ENCODE measurements around the gene SMARCD3. TPM values are rescaled to one million over a fixed set of nuclear protein-coding genes. Genes with fewer than 3 reads are reported as not detected.

Gene SMARCD3
- total and polyA plus RNA-seq, 2 of the 8 experiments (the other 6 are each of a cell fraction or from before 2014, with no cell fraction given) = 3.0 to 5.6 TPM

- H2BK20ac ChIP-seq (ENCODE audit: low read length) = no peak overlapping the region
- H3K79me2 ChIP-seq (ENCODE audit: control insufficient read depth in 1 of 2, insufficient read depth in 2 of 2, low read length in 2 of 2) = no peaks in the 10 kb centered on the region
- WGBS, 2 experiments (ENCODE audit: extremely low coverage in 1 of 2, insufficient coverage in 1 of 2, insufficient read length in 1 of 2, insufficient replicate concordance in 2 of 2, low coverage in 1 of 2, low lambda C conversion rate in 2 of 2, missing lambda C conversion rate in 1 of 2) = 80% methylated on average over 2 of the region's 2 CpGs; no CpG with 5 or more reads in 1 of the 2 experiments
- no peaks in the 10 kb centered on the region for H4K20me1 ChIP-seq (replicated peaks in 1 of 2; ENCODE audit: control insufficient read depth in 1 of 2, insufficient read depth in 2 of 2, low read length in 2 of 2)
- POLR2A ChIA-PET (ENCODE audit: partially characterized antibody) = interaction anchor here (1.0 kb wide), 1 partner anchor 12 kb away, joined by 3 read pairs; no protein-coding TSS in a partner anchor
- no peaks in the 10 kb centered on the region for H3K36me3 ChIP-seq (ENCODE audit: control insufficient read depth in 2 of 4, insufficient read depth in 4 of 4, low read length in 3 of 4)
- H2BK12ac ChIP-seq (ENCODE audit: low read depth, low read length) = no peak overlapping the region
- H2AK5ac ChIP-seq (ENCODE audit: low read depth, low read length) = no peak overlapping the region
- no peaks in the 10 kb centered on the region for H3K9me3 ChIP-seq (ENCODE audit: insufficient read depth in 2 of 2, low read depth in 1 of 2, low read length in 1 of 2)
- H4K5ac ChIP-seq (ENCODE audit: insufficient read length, low read depth, low read length) = no peak overlapping the region
- no peak overlapping the region for H3K4me2 ChIP-seq (ENCODE audit: insufficient read depth in 1 of 2, low read depth in 2 of 2, low read length in 2 of 2)
- H2BK15ac ChIP-seq (ENCODE audit: low read length) = no peak overlapping the region
- no peaks in the 10 kb centered on the region for H3K23me2 ChIP-seq (ENCODE audit: low read depth, low read length)
- no peak overlapping the region for H3K56ac ChIP-seq (replicated peaks; ENCODE audit: insufficient read length, low read depth, low read length)
- H4K91ac ChIP-seq (replicated peaks; ENCODE audit: insufficient read length, low read length) = no peak overlapping the region
- H3K79me1 ChIP-seq (ENCODE audit: low read depth, low read length) = no peaks in the 10 kb centered on the region
- no peak overlapping the region for H3K23ac ChIP-seq (ENCODE audit: insufficient read length)
- no peak overlapping the region; a peak in 1 of 7 replicates for H3K9ac ChIP-seq (replicated peaks in 1 of 4; ENCODE audit: extremely low read depth in 1 of 4, low read depth in 3 of 4, low read length in 3 of 4)
- peaks cover 0 to 3% (median 1%) of the 10 kb centered on the region in 4 experiments; a peak in 4 of 7 replicates for H3K27me3 ChIP-seq (replicated peaks in 1 of 4; ENCODE audit: control insufficient read depth in 3 of 4, extremely low read depth in 1 of 4, insufficient read depth in 3 of 4, low read length in 3 of 4)
- H3K27ac ChIP-seq (ENCODE audit: low read depth, low read length) = no peak overlapping the region
- TF ChIP-seq CBX5 (IDR thresholded peaks at IDR 0.05; ENCODE audit: low read depth, low read length) (no peak), YY1 (IDR thresholded peaks at IDR 0.05; ENCODE audit: low read depth, low read length) (no peak), TCF12 (IDR thresholded peaks at IDR 0.05; ENCODE audit: low read depth, low read length) (no peak), KDM5A (IDR thresholded peaks at IDR 0.05; ENCODE audit: low read length) (no peak), RFX5 (IDR thresholded peaks at IDR 0.05; ENCODE audit: borderline replicate concordance, low read depth, low read length) (no peak), SIRT6 (IDR thresholded peaks at IDR 0.05; ENCODE audit: low read length) (no peak), PHF8 (conservative IDR thresholded peaks at IDR 0.05; ENCODE audit: low read depth, low read length) (no peak), BRCA1 (IDR thresholded peaks at IDR 0.05; ENCODE audit: low read depth, low read length) (no peak)
- no peak overlapping the region for H2BK5ac ChIP-seq (ENCODE audit: low read depth, low read length)
- no peak overlapping the region for H4K8ac ChIP-seq (ENCODE audit: extremely low read depth, insufficient read depth, low read length)
- no peak overlapping the region for H3K4ac ChIP-seq (replicated peaks; ENCODE audit: insufficient read length, low read depth, low read length)
- DNase-seq (ENCODE audit: low read depth in 1 of 2, low spot score in 2 of 2) (no peak), FAIRE-seq (no peak)
- H3K4me3 ChIP-seq (ENCODE audit: extremely low read depth in 1 of 4, insufficient read depth in 2 of 4, low read depth in 3 of 4, low read length in 4 of 4) = no peak overlapping the region
- no peak overlapping the region for H2BK120ac ChIP-seq (replicated peaks; ENCODE audit: low read depth, low read length)
- CTCF ChIA-PET (ENCODE audit: partially characterized antibody) = interaction anchor here (0.6 to 1.3 kb wide), 3 partner anchors 26 to 337 kb away, joined by 3 to 5 read pairs (median 3); no protein-coding TSS in a partner anchor
- no peaks in the 10 kb centered on the region for H3K4me1 ChIP-seq (replicated peaks in 1 of 4; ENCODE audit: control insufficient read depth in 3 of 4, insufficient read depth in 4 of 4, low read length in 3 of 4)
- H3K14ac ChIP-seq (ENCODE audit: insufficient read length) = no peak overlapping the region
- H3K18ac ChIP-seq (ENCODE audit: extremely low read depth, low read length) = no peak overlapping the region
- H2AFZ ChIP-seq (ENCODE audit: low read length) = 0 out of 2 replicates have a peak overlapping the region, but pooled peaks have one; percentile 24
Observed at GRCh38 chr7:151289891-151290290, 41.4 kb upstream of the SMARCD3 start.

All from H1 (cell line).